Spleen (tissue), 11 donors: ENCODE results near the gene GOLPH3. TPM values are rescaled to one million over a fixed set of nuclear protein-coding genes. Genes with fewer than 3 reads are reported as not detected.

Experiments used
- DNase-seq: peaks from one replicate; pipeline ENCODE4 v3.0.0-alpha.2; 2020
- H3K27ac ChIP-seq, 8 donors: fragments of 200-600 bp; sonication (generic) in 7 of 8; 1 replicate in 4 of 8; 2 replicates in 4 of 8; pipeline versions ENCODE4 v1.5.0 to v1.8.0; 2016 to 2021; ENCODE audit warnings: inconsistent platforms in 4 of 8, mild to moderate bottlenecking in 4 of 8, moderate library complexity in 1 of 8
- H3K27me3 ChIP-seq, 7 donors: fragments of 200-600 bp; sonication (generic) in 6 of 7; replicated peaks in 1 of 7; 1 replicate in 4 of 7; 2 replicates in 3 of 7; pipeline versions ENCODE4 v1.5.0 to v1.8.0; 2016 to 2021; ENCODE audit warnings: inconsistent platforms in 3 of 7, mild to moderate bottlenecking in 1 of 7
- H3K36me3 ChIP-seq, 6 donors: fragments of 200-600 bp; sonication (generic) in 5 of 6; 1 replicate in 4 of 6; 2 replicates in 2 of 6; pipeline versions ENCODE4 v1.5.0 to v1.8.0; 2016 to 2021; ENCODE audit warnings: inconsistent platforms in 2 of 6
- H3K4me1 ChIP-seq, 6 donors: fragments of 200-600 bp; sonication (generic) in 5 of 6; 1 replicate in 3 of 6; 2 replicates in 3 of 6; pipeline versions ENCODE4 v1.5.0 to v1.8.0; 2016 to 2021; ENCODE audit warnings: inconsistent platforms in 3 of 6
- H3K4me3 ChIP-seq, 8 donors: fragments of 200-600 bp; sonication (generic) in 7 of 8; 1 replicate in 4 of 8; 2 replicates in 4 of 8; pipeline versions ENCODE4 v1.5.0 to v1.8.0; 2016 to 2021; ENCODE audit warnings: inconsistent platforms in 4 of 8, mild to moderate bottlenecking in 4 of 8, moderate library complexity in 2 of 8
- H3K9me3 ChIP-seq, 8 donors: fragments of 200-600 bp; sonication (generic) in 7 of 8; 1 replicate in 4 of 8; 2 replicates in 4 of 8; pipeline versions ENCODE4 v1.5.0 to v1.8.0; 2016 to 2021; ENCODE audit warnings: inconsistent platforms in 4 of 8
- CTCF ChIP-seq, 11 experiments: fragments of 200-600 bp in 7 of 11; fragments of 450-650 bp in 4 of 11; sonication (generic) in 4 of 11; IDR thresholded peaks in 8 of 11; conservative IDR thresholded peaks in 3 of 11; 1 replicate in 7 of 11; 2 replicates in 4 of 11; pipeline versions ENCODE4 v1.4.0 to v1.8.0; 2016 to 2021; ENCODE audit warnings: antibody characterized with exemption in 11 of 11, inconsistent platforms in 4 of 11, mild to moderate bottlenecking in 1 of 11
- POLR2A ChIP-seq, 3 donors: fragments of 450-650 bp; IDR thresholded peaks; one replicate each; pipeline ENCODE4 v1.5.1; 2017; ENCODE audit warnings: antibody characterized with exemption in 3 of 3, mild to moderate bottlenecking in 1 of 3
- POLR2AphosphoS5 ChIP-seq, 3 donors: sonication (generic); formaldehyde crosslinking; IDR thresholded peaks; one replicate each; pipeline ENCODE4 v1.5.1; 2017; ENCODE audit warnings: antibody characterized with exemption in 3 of 3
- WGBS, 5 donors: extraction: QIAGEN DNeasy Blood & Tissue Kit in 3 of 5; methylation state at CpG; one replicate each; pipeline versions ENCODE4 v1.1.5 to v1.1.7; 2013 to 2018; 5-methylcytosine and 5-hydroxymethylcytosine counted together
- intact Hi-C: fragments of 100-400 bp; cut with DNase I; formaldehyde crosslinking; loops from one replicate; pipeline ENCODE4 v1.15.0; 2023; ENCODE audit warnings: low total_unique reads
- polyA plus RNA-seq, 3 donors: library from polyadenylated mRNA; stranded (reverse); fragments of 200-250 nt; gene quantifications; one replicate each; pipeline ENCODE4 v1.2.1, GENCODE V29; 2013
- total RNA-seq, 7 donors: library from RNA; depleted of rRNA in 3 of 7; stranded (reverse); fragments of >200 nt in 3 of 7; fragmentation: NEBNext Ultra II Directional in 4 of 7; extraction: Animal tissue kit (Norgen Biotek cat#: 25700) in 4 of 7; gene quantifications; one replicate each; pipeline versions ENCODE4 v1.1.0 to v1.2.1, GENCODE V29; 2016 to 2021
- donor health status: healthy with polysubstance abuse.
- donor health status: DM: no; HTN: no; CAD: no; lungs with moderate emphysema.
- donor health status: DM: no; HTN: no; CAD: no.
- donor health status: Bipolar disorder and iron deficiency.
- donor health status: healthy.
- donor health status: DM: no; HTN: no; CAD: no.
- donor health status: DM: yes; HTN: yes; CAD: no.

The GOLPH3 gene
- total and polyA plus RNA-seq, 10 donors: 27.0 to 82.3 (median 69.2) TPM

GRCh38 chr5:32195265-32195664 is 21.1 kb upstream of the GOLPH3 start:
- intact Hi-C loops: no loop called here
- 94 to 98% (median 95%) methylated on average over 5 of the region's 5 CpGs for WGBS, 5 donors

GRCh38 chr5:32193591-32193990 is 19.5 kb upstream of the GOLPH3 start:
- peak overlapping the region in 3 of 8 donors; percentile 7 to 25 (median 20) for H3K4me3 ChIP-seq
- peaks cover 4 to 15% (median 11%) of the 10 kb centered on the region in 6 donors for H3K4me1 ChIP-seq
- TF ChIP-seq POLR2AphosphoS5 (IDR thresholded peaks at IDR 0.05): peak in 1 of 3 donors; percentile 74
- no peak for TF ChIP-seq POLR2A (IDR thresholded peaks at IDR 0.05)
- no peaks in the 10 kb centered on the region for H3K27me3 ChIP-seq
- peak overlapping the region in 3 of 8 donors; percentile 22 to 33 (median 25) for H3K27ac ChIP-seq
- WGBS, 5 donors: 9 to 17% (median 9%) methylated on average over 7 of the region's 7 CpGs
- intact Hi-C loops: no loop called here
- no peaks in the 10 kb centered on the region for H3K36me3 ChIP-seq
- H3K9me3 ChIP-seq: peaks cover 0 to under 1% (median 0%) of the 10 kb centered on the region in 8 donors
- peak; percentile 66 for DNase-seq

More at GRCh38 chr5:32195265-32195664, 21.1 kb upstream of the GOLPH3 start:
- Histone ChIP-seq H3K27me3 (no peaks in the 10 kb centered on the region), H3K4me3 (no peak overlapping the region), H3K9me3 (no peaks in the 10 kb centered on the region), H3K36me3 (no peaks in the 10 kb centered on the region), H3K4me1 (peaks cover 4 to 15% (median 12%) of the 10 kb centered on the region in 6 donors), H3K27ac (no peak overlapping the region)
- DNase-seq: no peak
- TF ChIP-seq POLR2A (IDR thresholded peaks at IDR 0.05): no peak
- TF ChIP-seq CTCF (IDR thresholded peaks at IDR 0.05 in 8 of 11, conservative IDR thresholded peaks at IDR 0.05 in 3 of 11): no peak
- no peak for TF ChIP-seq POLR2AphosphoS5 (IDR thresholded peaks at IDR 0.05)

GRCh38 chr5:32190095-32190494 is 16.0 kb upstream of the GOLPH3 start:
- peaks cover 4 to 15% (median 11%) of the 10 kb centered on the region in 6 donors for H3K4me1 ChIP-seq
- DNase-seq: no peak

GRCh38 chr5:32187675-32188074 is 13.6 kb upstream of the GOLPH3 start:
- intact Hi-C loops: no loop called here
- H3K36me3 ChIP-seq: no peaks in the 10 kb centered on the region

More at GRCh38 chr5:32190095-32190494, 16.0 kb upstream of the GOLPH3 start:
- H3K9me3 ChIP-seq: peaks cover 2 to 16% (median 10%) of the 10 kb centered on the region in 8 donors
- 34 to 77% (median 49%) methylated on average over 5 of the region's 5 CpGs for WGBS, 5 donors
- no peak overlapping the region for H3K4me3 ChIP-seq
- intact Hi-C loops: no loop called here
- no peak overlapping the region for H3K27ac ChIP-seq
- no peaks in the 10 kb centered on the region for H3K27me3 ChIP-seq
- no peaks in the 10 kb centered on the region for H3K36me3 ChIP-seq
- no peak for TF ChIP-seq POLR2A (IDR thresholded peaks at IDR 0.05)
- TF ChIP-seq POLR2AphosphoS5 (IDR thresholded peaks at IDR 0.05): no peak
- no peak for TF ChIP-seq CTCF (IDR thresholded peaks at IDR 0.05 in 8 of 11, conservative IDR thresholded peaks at IDR 0.05 in 3 of 11)

More at GRCh38 chr5:32187675-32188074, 13.6 kb upstream of the GOLPH3 start:
- no peak for DNase-seq
- Histone ChIP-seq H3K4me3 (no peak overlapping the region), H3K4me1 (peaks cover 0 to 3% (median under 1%) of the 10 kb centered on the region in 6 donors), H3K27ac (no peak overlapping the region), H3K27me3 (no peaks in the 10 kb centered on the region), H3K9me3 (peaks cover 2 to 16% (median 10%) of the 10 kb centered on the region in 8 donors)
- TF ChIP-seq POLR2AphosphoS5 (IDR thresholded peaks at IDR 0.05) (no peak), POLR2A (IDR thresholded peaks at IDR 0.05) (no peak), CTCF (IDR thresholded peaks at IDR 0.05 in 8 of 11, conservative IDR thresholded peaks at IDR 0.05 in 3 of 11) (no peak)
